CD4-positive, alpha-beta T cell treated with Interleukin-15 for 1 hour (primary cell): ENCODE measurements around the gene HEATR5A.
A peak's percentile ranks its signal among the peaks of the same experiment; 100 is the strongest.
"Not testable (repeated sequence)": the region's sequence is repeated elsewhere in the genome, so short reads cannot be mapped to it uniquely, and the experiment has no call there.

Source experiments
- DNase-seq: peaks from one replicate; pipeline ENCODE4 v3.0.0-alpha.2; 2020

Gene HEATR5A

DNA sequence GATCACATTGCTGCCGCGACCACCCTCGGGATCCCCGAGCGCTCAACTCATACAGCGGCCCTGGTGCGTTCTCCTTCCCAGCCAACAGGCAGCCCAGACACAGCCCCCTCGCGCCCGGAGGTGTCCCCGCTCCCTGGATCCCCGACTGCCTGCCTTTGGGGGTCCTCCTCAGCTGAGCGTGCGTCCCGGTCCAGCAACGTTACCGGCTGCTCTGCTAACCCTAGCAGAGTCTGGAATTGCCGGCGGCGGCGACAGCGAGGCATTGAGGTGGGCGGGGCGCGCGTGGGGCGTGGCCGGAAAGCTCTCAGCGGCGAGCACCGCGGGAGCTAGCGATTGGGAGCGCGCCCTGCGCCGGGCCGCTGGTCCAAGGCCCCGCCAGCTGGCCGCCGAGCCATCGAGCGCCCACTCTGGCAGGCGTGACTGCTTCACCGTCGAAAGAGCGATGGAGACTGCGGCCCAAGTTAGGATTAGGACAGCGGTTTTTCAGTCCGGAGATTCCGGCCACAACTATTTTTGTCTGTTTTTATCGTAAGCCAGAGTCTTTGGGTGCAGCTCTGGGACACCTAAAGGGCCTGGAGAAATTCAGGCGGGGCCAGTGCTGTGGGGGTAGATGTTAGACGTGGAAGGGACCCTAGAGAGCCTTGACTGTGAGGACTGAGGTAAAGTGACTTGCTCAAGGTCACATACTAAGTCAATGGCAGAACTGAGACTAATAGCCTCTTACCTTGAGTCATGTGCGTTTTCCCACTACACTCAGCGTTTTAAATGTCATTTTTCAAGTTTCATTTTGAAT lies at the start of gene HEATR5A:
Gene HEATR5A (minus strand): TSS at position 232 of the 793 bp plus-strand sequence. CDS start 17,575 bp downstream, outside the sequence.
- peak; percentile 92 for DNase-seq

DNA sequence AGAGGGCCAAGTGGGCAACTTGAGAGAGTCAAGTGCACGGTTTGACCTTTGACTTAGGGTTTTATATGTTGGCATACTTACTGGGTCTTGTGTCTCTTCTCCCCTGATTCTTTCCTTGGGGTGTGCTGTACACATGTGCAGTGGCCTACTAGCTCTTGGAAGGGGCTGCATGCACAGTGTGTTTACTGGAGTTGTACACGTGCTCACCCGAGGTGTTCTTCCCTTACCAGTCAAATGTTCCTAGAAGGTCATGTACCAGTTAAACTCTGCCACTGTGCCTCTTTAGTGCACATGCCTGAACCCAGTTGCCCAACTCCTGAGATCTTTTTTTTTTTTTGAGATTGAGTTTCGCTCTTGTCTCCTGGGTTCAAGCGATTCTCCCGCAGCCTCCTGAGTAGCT lies 46.2 kb upstream of the HEATR5A start:
- no peak for DNase-seq

DNA sequence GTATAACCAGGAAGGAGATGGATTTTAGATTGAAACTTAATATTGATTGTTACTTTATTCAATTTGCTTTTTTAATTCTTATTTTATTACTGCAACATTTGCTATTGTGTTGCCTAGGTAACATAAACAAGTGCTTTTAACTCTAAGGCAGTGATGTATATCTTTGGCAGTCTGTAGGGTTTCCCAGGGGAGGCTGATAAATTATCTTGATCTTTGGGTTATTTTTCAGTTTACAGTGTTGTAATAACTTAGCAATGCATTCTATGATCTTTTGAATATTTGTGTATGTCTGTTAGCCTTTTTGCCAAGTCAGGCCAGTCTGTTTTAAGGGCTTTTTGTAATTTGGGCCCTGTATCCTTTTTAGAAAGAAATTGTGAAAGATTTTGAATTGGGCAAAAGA lies 44.8 kb upstream of the HEATR5A start:
- DNase-seq = no peak

DNA sequence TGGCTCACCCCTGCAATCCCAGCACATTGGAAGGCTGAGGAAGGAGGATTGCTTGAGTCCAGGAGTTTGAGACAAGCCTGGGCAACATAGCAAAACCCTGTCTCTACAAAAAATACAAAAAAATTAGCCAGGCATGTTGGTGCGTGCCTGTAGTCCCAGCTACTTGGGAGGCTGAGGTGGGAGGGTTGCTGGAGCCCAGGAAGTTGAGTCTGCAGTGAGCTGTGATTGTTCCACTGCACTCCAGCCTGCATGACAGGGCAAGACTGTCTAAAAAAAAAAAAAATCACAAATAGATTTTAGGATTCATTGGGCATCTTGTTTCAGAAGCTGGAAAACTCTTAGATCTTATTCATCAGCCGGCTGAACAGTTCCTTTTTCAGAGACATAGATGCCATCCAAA lies 42.1 kb upstream of the HEATR5A start:
- not testable (repeated sequence) for DNase-seq

DNA sequence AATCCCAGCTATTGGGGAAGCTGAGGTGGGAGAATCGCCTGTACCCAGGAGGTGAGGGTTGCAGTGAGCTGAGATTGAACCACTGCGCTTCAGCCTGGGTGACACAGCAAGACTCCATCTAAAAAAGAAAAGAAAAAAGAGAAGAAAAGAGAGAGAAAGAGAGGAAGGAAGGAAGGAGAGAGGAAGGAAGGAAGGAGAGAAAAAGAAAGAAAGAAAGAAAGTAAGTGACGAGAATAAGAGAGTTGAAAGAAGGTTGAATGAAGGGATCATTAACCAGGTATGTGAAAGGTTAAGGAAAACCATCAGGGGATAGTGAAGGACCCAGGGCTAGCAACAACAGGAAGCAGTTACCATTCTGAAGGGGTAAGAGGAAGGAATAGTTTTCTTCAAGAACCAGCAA lies 41.2 kb upstream of the HEATR5A start:
- no peak for DNase-seq

DNA sequence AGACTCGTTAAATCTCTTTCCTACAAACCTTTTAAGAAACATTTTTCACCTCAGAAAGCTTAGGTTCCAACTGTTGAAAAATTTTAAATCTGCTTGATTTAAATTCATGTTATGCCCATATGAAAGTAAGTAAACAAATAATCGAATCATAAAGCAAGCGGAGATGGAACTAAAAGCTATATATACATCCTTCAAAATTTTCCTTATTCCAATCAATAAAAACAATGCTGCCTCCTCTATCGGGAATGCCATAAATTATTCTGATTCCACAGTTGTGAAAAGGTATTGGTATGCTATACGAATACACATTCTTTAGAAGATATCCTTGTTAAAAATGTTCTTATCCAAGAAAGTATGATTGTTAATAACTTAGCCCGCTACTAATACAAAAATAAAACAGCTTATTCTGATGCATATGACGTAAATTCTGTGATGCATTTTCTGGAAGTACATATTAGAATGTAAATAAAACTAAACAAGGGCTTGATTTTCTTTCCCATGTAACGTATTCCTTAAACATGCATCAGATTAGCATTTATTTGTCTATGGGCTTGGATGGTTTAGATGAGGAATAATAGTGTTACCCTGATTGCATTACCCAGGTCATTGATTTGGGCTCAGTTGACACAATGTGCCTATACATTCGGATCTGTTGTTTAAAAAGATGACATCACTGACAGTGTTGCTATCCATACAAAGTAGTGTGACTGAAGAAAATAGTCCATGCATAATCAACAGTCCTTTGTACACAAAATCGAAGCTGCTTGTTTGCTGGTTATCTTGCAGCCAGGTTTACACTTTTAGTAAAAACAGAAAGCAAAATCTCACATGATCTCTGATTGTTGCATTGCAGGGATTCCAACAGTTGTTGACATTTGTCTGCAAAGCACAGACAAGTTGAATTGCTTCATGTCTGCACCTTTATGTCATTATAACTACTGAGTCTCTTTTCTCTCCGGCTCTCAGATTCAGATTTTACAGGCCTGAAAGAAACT lies 37.6 kb upstream of the HEATR5A start:
- DNase-seq = no peak

DNA sequence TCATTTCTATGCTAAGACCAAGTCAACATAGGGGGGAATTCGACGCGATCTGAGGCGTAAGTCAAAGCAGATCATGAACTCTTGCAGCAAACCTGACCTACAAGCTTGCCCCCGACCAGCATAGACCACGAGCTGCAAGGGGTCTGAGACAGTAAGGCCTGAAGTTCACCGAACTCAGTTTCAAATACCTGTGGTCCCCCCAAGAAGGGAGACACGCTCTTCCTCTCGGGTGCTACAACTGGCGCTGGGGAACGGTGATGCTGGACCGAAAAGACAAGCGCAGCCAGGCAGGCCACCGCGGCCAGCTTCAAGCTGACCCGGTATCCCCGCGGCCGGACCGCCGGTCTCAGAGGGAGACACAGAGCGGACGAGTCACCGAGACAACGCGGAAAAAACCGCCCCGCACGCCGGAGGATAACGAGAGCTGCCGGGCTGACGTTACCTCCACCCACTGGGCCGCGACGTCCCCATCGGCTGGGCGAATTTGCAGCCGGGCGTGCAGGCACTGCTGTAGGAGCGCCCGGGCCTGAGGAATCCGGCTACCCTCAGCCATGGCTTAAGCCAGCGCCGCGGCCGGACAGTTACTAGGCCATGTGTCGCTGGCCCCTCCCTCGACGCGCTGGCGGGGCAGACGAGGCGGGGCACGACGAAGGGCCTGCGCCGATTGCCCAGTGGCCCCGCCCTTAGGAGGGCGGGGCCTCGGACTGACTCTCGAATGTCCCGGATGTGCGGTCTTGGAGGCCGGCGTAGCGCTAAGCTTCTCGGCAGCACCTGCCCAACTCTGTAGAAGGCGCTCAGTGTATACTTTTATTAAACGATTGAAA lies 36.7 kb upstream of the HEATR5A start, which contains the start of gene DTD2:
Gene DTD2 (minus strand): TSS at position 666 of the 824 bp plus-strand sequence. CDS start 113 bp downstream, at position 553.
- peak; percentile 92 for DNase-seq

DNA sequence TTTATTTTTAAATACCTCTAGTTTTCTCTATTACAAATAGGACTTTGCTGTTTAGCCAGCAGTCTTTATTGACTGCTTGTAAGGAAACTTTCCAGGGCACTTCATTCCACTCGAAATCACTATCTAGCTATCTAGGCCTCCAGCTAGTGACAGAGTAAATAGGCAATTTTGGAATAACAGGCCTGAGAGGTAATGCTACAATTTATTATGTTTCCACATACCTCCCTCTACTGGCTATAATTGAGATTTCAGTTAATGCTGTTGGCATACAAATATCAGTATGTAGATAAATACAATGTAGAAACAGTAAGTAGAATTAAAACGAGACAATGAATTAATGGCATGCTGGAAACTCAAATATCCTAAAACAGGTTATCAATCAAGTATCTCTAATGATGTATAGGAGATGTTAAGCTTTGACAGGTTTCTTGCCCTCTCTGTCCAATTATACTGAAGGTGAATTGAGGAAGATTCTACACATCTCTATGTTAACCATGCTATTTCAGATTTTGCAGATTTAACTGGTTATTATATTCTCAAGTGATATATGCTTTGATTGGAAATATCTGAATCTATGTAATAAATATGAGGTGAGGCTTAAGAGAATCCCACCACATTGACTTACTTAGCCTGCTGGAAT lies 29.7 kb upstream of the HEATR5A start:
- DNase-seq = no peak

DNA sequence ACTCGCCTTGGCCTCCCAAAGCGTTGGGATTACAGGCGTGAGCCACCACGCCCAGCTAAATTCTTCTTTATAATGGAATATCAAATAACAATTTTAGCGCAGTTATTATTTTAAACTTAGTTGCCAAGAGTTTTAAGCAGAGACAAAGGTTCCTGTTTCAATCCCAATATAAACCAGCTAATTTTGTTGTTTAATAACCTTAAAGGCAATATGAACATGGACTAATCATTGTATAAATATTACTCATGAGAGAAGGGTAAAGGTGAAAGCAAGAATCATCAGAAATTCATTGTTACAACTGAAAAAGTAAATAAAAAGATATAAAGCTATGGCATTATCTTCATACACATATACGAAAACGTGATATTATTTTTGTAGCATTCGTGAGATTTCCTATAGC lies 28.8 kb upstream of the HEATR5A start:
- DNase-seq = no peak

DNA sequence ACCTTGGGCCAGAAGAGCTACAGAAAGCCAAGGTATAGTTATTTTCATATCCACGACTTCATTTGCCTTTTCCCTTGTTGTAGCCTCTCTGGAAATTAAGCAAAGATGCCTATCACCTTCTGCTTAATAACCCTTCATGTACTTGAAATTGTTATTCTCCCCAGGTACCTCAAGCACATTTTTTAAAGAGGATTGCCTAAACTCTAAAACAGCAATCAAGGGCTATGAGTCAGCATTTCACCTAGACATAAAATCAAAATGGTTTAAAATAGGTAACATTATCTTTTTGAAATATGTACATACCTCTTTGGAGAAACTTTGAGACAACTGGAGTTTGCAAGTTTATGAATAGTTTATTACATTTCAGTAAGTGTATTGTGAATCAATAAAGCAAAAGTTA lies 25.4 kb upstream of the HEATR5A start:
- DNase-seq = no peak

DNA sequence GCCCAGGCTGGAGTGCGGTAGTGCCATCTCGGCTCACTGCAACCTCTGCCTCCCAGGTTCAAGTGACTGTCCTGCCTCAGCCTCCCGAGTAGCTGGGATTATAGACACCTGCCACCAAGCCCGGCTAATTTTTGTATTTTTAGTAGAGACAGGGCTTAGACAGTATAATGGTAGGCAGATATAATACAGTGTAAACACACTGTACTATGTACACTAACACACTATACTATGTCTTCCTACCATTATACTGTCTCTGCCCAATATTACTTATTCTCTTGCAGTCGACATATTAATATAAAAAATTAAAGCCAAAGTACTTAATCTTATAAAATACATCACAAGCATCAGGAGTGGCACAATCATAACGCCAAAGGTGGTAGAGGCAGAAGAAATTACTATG lies 21.9 kb upstream of the HEATR5A start:
- DNase-seq = no peak

DNA sequence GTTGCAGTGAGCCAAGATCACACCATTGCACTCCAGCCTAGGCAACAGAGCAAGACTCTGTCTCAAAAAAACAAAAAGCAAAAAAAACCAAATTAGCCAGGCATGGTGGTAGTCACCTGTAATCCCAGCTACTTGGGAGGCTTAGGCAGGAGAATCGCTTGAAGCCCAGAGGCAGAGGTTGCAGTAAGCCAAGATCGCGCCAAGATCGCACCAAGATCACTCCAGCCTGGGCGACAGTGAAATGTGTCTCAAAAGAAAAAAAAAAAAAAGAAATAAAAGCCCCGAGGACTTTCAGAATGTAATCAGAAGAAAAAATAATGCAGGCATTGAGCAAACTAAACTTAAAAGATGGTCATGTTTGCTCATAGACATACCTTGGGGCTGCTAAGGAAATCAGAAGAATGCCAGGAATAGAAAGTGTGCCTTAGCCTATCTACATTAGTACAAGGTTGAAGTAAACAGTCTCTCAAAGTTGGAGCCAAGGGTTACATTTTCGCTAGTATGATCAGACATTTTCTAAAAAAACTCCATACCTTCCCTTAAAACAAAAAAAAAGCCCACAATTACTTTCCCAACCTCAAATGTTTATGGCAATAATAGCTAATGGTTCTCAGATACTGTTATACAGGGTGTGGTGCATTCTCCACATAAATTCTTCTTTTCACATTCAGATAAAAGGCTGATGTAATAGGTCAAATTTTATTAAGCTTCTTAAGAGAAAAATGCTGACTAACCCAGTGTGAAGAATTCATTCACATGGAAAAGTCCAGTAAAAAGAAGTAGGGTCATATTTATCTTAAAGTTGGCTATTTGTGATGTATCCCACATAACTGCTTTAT lies 21.1 kb upstream of the HEATR5A start:
- no peak for DNase-seq

DNA sequence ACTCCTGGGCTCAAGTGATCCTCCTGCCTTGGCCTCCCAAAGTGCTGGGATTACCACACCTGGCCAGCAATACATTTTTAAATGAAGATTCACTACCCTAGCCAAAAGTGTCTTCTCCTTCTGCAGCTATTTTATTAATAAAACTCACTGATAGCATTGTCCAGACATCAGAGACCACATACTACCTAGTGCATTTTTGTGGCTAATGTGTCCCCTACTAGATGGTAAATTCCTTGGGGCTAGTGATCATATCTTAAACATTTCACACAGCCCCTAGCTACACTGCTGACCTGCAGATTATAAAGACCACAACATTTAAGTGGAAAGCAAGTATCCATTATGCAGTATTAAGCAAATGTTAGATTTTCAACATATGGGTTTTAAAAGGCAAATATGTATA lies 19.9 kb upstream of the HEATR5A start:
- no peak for DNase-seq

DNA sequence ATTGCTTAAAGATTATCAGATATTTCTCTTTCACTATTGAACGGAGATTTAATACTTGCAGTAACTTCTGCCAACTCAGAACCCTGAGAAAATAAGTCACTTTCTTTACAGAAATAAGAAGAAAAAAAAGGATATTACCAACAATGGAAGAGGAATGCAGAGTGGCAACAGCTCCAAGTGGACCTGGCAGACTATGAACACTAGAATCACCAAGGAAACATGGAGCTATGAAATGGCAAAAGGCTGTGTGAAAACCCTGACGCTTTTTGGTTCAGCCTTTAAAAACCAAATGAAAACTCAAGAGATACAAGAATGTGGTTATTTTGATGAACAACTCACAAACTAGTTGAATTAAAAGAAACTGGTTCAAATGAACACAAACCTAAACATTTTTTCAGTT lies 19.2 kb upstream of the HEATR5A start:
- DNase-seq = no peak

DNA sequence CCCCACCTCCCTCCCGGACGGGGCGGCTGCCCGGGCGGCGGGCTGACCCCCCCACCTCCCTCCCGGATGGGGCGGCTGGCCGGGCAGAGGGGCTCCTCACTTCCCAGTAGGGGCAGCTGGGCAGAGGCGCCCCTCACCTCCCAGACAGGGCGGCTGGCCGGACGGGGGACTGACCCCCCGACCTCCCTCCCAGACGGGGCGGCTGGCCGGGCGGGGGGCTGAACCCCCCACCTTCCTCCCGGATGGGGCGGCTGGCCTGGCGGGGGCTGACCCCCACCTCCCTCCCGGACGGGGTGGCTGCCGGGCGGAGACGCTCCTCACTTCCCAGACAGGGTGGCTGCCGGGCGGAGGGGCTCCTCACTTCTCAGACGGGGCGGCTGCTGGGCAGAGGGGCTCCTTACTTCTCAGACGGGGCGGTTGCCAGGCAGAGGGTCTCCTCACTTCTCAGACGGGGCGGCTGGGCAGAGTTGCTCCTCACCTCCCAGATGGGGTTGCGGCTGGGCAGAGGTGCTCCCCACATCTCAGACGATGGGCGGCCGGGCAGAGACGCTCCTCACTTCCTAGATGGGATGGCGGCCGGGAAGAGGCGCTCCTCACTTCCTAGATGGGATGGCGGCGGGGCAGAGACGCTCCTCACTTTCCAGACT lies 16.8 kb upstream of the HEATR5A start:
- DNase-seq = not testable (repeated sequence)

DNA sequence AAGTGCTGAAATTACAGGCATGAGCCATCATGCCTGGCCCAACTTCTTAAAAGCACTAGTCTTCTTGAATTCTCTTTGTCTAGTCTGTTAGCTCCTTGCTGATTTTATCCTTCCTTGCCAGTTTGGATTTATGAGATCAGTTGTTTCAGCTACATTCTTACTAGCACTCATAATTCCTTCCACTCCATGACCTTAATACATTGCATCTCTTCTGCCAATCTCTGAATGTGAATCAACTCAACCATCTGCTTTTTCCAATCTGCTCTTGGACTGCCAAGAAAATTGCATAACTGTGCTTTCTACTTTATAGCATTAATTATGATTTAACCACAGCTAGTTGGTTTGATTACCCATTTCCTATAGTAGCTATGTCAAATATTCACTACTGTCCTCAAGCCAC lies 14.9 kb upstream of the HEATR5A start:
- no peak for DNase-seq

DNA sequence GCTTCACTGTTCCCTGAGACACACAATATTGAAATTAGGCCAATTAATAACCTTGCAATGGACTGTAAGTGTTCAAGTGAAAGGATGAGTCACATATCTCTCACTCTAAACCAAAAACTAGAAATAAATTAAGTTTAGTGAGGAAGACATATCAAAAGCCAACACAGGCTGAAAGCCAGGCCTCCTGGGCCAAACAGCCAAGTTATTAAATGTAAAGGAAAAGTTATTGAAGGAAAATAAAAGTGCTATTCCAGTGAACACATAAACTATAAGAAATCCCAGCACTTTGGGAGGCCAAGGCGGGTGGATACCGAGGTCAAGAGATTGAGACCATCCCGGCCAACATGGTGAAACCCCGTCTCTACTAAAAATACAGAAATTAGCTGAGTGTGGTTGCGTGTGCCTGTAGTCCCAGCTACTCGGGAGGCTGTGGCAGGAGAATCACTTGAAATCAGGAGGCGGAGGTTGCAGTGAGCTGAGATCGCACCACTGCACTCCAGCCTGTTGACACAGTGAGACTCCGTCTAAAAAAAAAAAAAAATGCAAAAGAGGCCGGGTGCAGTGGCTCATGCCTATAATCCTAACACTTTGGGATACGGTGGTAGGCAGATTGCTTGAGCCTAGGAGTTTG lies 10.4 kb upstream of the HEATR5A start:
- no peak for DNase-seq

DNA sequence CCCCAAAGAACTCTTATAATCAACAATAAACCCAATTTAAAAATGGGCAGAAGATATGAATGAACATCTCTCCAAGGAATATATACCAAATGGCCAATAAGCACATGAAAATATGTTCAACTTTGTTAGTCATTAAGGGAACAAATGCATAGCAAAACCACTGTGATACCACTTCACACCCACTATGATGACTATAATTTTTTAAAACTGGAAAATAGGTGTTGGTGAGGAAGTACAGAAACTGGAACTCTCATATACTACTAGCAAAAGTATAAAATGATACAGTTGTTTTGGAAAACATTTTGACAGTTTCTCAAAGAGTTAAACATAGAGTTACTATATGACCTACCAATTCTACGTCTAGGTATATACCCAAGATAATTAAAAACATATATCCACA lies 9.4 kb upstream of the HEATR5A start:
- DNase-seq = no peak

DNA sequence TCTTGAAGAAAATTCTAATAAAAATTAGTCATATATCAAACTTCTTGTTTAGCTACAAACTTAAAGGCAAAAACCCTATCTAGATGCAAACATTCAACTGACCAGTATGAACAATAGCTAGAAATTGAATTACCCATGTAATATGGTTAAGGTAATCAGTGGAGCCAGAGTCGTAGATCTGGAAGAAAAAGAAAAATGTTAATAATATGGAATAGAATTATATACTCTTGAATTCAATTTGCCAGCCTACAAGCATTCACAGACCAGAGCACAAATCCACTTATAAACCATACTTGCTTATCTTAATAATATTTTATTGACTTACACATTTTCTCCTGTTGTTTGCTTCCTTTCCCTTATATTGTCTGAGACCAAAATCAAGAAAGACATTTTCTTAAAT lies 7.7 kb upstream of the HEATR5A start:
- no peak for DNase-seq

DNA sequence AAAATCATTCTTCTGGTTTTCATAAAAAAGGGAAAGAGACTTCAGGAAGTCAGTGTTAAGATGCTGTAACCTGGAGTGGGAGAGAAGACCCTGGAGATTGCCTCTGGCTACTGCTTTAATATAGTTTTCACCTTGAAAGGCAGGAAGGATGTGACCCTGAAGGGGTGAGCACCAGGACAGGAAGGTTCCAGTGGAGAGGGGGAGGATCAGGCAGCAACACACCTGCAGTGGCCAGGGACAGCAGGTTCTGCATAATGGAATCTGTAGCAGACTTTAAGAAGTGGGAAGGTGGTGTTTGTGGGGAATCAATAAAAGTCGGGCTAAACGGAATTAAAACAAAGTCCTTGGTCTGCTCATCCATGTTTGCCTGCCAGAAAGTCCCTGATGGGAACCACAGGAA lies 6.3 kb upstream of the HEATR5A start:
- no peak for DNase-seq
